ENCODE data around the gene DONSON.
A peak's percentile ranks its signal among the peaks of the same experiment; 100 is the strongest.
"Not testable (repeated sequence)": the region's sequence is repeated elsewhere in the genome, so short reads cannot be mapped to it uniquely, and the experiment has no call there.

DONSON gene, protein sequence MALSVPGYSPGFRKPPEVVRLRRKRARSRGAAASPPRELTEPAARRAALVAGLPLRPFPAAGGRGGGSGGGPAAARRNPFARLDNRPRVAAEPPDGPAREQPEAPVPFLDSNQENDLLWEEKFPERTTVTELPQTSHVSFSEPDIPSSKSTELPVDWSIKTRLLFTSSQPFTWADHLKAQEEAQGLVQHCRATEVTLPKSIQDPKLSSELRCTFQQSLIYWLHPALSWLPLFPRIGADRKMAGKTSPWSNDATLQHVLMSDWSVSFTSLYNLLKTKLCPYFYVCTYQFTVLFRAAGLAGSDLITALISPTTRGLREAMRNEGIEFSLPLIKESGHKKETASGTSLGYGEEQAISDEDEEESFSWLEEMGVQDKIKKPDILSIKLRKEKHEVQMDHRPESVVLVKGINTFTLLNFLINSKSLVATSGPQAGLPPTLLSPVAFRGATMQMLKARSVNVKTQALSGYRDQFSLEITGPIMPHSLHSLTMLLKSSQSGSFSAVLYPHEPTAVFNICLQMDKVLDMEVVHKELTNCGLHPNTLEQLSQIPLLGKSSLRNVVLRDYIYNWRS

DNA sequence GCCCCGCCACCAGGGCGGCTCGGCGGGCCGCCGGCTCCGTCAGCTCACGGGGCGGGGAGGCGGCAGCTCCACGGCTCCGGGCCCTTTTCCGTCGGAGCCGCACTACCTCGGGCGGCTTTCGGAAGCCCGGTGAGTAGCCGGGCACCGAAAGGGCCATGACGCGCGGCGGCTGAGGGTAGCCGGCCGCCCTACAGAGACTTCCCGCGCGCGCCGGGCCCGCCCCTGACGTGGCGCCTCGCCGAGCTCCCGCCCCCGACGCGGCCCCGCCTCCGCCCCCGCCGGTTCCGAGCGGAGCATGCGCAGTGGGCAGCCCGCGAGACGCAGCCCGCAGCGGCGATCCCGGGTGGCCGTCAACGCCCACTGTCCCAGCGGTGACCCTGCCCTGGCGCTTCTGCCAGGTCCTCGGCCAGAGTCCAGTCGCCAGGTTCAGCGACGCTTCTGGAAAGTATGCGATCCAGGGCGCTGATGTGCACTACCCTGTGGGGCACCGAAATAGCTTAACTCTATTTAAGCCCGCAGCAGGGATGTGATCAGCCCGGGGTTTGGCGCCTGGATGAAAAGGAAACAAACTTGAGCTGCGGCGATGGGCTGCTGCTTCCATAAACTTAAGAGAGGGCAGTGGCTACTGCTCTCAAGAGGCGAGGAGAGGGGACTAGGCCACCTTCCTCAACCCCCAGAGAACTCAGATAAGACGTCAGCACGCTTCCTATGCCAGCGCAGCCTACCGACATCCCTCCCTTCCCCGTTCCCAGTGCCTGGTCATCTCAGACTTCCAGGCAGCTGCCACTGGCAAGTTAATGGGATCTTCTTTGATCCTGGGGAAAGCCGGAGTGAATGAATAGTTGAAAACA lies at the start of gene DONSON:
Gene DONSON (minus strand): TSS at position 200 of the 851 bp plus-strand sequence. CDS start 43 bp downstream, at position 157.
- peak within 1 kb of the TSS; percentile 96 for H3K4me3 ChIP-seq (ENCODE audit: low read depth, low read length)
- H3K36me3 ChIP-seq, result peaks cover 48% of the 10 kb centered on the region
- H3K27me3 ChIP-seq (ENCODE audit: insufficient read depth, low read depth, severe bottlenecking), result no peaks in the 10 kb centered on the region
- peak; percentile 94 for DNase-seq
- TF ChIP-seq, protein P1, sequence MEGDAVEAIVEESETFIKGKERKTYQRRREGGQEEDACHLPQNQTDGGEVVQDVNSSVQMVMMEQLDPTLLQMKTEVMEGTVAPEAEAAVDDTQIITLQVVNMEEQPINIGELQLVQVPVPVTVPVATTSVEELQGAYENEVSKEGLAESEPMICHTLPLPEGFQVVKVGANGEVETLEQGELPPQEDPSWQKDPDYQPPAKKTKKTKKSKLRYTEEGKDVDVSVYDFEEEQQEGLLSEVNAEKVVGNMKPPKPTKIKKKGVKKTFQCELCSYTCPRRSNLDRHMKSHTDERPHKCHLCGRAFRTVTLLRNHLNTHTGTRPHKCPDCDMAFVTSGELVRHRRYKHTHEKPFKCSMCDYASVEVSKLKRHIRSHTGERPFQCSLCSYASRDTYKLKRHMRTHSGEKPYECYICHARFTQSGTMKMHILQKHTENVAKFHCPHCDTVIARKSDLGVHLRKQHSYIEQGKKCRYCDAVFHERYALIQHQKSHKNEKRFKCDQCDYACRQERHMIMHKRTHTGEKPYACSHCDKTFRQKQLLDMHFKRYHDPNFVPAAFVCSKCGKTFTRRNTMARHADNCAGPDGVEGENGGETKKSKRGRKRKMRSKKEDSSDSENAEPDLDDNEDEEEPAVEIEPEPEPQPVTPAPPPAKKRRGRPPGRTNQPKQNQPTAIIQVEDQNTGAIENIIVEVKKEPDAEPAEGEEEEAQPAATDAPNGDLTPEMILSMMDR (IDR thresholded peaks at IDR 0.05; ENCODE audit: low read depth, low read length), result 0 out of 2 replicates have a peak, but pooled peaks have one; percentile 13
- H3K9me3 ChIP-seq (ENCODE audit: severe bottlenecking), result no peaks in the 10 kb centered on the region
- H3K27ac ChIP-seq, result peak within 1 kb of the TSS; percentile 96

DNA sequence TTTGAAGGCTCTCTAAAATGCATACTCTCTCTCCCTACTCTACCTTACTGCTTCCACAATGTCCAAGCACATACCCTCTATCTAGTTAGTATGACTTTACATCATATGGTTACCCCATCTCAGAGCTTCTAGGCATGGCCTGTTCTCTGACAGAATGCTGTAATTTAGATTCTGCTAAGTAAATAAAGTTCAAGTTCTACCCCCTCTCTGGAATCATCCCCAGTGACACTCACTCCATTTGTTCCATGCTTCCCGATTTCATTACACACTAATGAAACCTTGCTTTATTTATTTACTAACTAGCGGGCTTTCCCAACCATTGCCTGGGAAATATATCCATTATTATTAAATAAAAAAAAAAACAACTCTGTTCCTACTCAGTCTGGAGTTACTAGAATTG lies 45.8 kb upstream of the DONSON start:
- DNase-seq, result no peak
- H3K36me3 ChIP-seq, result peaks cover 44% of the 10 kb centered on the region
- H3K4me3 ChIP-seq (ENCODE audit: low read depth, low read length), result no peak overlapping the region
- TF ChIP-seq, protein P1 (IDR thresholded peaks at IDR 0.05; ENCODE audit: low read depth, low read length), result no peak
- H3K27ac ChIP-seq, result no peak overlapping the region
- no peaks in the 10 kb centered on the region for H3K9me3 ChIP-seq (ENCODE audit: severe bottlenecking)
- no peaks in the 10 kb centered on the region for H3K27me3 ChIP-seq (ENCODE audit: insufficient read depth, low read depth, severe bottlenecking)

DNA sequence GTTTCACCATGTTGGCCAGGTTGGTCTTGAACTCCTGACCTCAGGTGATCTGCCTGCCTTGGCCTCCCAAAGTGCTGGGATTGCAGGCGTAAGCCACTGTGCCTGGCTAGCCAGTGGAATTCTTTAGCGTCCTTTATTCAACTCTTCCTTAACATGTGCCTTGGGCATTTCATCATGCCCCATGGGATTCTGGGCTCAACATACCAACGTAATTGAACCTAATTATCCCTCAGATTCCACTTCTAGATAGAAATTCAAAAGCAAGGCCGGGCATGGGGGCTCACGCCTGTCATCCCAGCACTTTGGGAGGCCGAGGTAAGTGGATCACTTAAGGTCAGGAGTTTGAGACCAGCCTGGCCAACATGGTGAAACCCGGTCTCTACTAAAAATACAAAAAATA lies 37.7 kb upstream of the DONSON start:
- not testable (repeated sequence) for DNase-seq; H3K27ac ChIP-seq; H3K27me3 ChIP-seq (ENCODE audit: insufficient read depth, low read depth, severe bottlenecking); H3K9me3 ChIP-seq (ENCODE audit: severe bottlenecking); H3K4me3 ChIP-seq (ENCODE audit: low read depth, low read length)
- H3K36me3 ChIP-seq, result peaks cover 58% of the 10 kb centered on the region

DNA sequence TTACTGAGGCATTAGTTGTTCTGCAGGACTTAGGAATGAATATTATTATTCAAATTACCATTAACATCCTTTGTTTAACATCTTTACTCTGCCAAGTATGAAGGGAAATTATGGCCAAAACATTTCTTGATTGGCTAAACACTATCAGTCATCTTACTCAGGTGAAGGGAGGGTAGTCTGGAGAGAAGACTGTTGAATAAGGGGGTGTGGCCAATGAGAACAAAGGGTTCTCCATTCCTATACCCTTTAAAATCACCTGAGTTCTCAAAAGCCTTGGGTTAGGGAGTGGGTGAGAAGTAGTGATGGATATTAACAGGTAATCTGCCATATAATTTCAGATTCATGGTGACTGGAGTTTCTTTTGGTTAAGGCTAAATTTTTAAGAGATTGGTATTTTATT lies 33.8 kb upstream of the DONSON start:
- Histone ChIP-seq H3K36me3 (peaks cover 41% of the 10 kb centered on the region), H3K27me3 (ENCODE audit: insufficient read depth, low read depth, severe bottlenecking) (no peaks in the 10 kb centered on the region), H3K4me3 (ENCODE audit: low read depth, low read length) (no peak overlapping the region), H3K27ac (no peak overlapping the region), H3K9me3 (ENCODE audit: severe bottlenecking) (no peaks in the 10 kb centered on the region)
- DNase-seq, result no peak
- TF ChIP-seq, protein P1 (IDR thresholded peaks at IDR 0.05; ENCODE audit: low read depth, low read length), result no peak

DNA sequence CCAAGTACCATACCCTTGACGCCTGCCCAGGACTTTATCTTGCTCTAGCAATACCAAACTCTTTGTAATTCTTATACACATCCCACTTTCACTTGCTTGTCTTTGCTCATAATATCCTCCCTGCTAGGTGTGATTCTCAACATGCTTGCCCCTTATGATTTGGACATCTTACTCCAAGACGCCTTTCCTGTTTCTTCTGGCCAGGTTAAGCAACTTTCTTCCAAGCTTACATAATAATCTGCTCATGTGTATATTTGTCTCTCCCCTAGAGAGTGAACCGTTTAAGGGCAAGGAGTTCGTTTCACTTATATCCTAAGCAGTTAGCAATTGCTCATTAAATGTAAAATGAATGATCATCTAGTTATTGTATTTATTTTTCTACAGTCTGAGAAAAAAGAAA lies 31.2 kb upstream of the DONSON start:
- H3K36me3 ChIP-seq, result peaks cover 54% of the 10 kb centered on the region
- H3K9me3 ChIP-seq (ENCODE audit: severe bottlenecking), result no peaks in the 10 kb centered on the region
- H3K27me3 ChIP-seq (ENCODE audit: insufficient read depth, low read depth, severe bottlenecking), result no peaks in the 10 kb centered on the region
- DNase-seq, result no peak
- no peak overlapping the region for H3K4me3 ChIP-seq (ENCODE audit: low read depth, low read length)
- no peak overlapping the region for H3K27ac ChIP-seq
- TF ChIP-seq, protein P1 (IDR thresholded peaks at IDR 0.05; ENCODE audit: low read depth, low read length), result no peak

DNA sequence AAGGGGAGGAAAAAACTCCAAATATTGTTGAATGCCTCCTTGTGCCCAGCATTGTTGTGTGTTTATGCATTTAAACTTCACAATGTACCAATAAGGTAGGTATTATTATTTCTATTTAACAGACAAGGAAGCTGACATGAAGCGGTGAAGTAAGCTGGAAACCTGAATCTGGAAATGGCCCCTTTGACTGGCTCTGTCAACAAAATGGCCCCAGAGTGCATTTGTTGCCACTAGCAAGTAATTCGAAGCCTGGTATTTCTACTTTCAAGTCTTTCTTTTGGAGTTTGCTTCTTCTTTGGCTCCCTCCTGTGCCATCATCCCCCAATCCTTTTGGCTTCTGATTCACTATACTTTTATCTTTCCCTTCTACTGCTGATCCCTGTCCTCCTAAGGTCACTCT lies 29.9 kb upstream of the DONSON start:
- DNase-seq, result no peak
- Histone ChIP-seq H3K9me3 (ENCODE audit: severe bottlenecking) (no peaks in the 10 kb centered on the region), H3K4me3 (ENCODE audit: low read depth, low read length) (no peak overlapping the region), H3K27me3 (ENCODE audit: insufficient read depth, low read depth, severe bottlenecking) (no peaks in the 10 kb centered on the region), H3K36me3 (peaks cover 50% of the 10 kb centered on the region), H3K27ac (no peak overlapping the region)
- TF ChIP-seq, protein P1 (IDR thresholded peaks at IDR 0.05; ENCODE audit: low read depth, low read length), result no peak

DNA sequence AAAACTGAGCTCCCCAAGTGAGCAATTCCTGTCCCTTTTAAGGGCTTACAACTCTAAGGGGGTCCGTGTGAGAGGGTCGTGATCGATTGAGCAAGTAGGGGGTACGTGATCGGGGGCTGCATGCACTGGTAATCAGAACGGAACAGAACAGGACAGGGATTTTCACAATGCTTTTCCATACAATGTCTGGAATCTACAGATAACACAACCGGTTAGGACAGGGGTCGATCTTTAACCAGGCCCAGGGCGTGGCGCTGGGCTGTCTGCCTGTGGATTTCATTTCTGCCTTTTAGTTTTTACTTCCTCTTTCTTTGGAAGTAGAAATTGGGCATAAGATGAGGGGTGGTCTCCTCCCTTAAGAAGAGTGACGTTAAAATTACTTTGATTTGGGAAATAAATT lies 29.1 kb upstream of the DONSON start:
- H3K9me3 ChIP-seq (ENCODE audit: severe bottlenecking); H3K4me3 ChIP-seq (ENCODE audit: low read depth, low read length); DNase-seq; H3K27ac ChIP-seq; H3K27me3 ChIP-seq (ENCODE audit: insufficient read depth, low read depth, severe bottlenecking): not testable (repeated sequence)
- peaks cover 54% of the 10 kb centered on the region for H3K36me3 ChIP-seq
